Occipital lobe (tissue), 3 donors: ENCODE results near the gene RMDN3. TPM values are rescaled to one million over a fixed set of nuclear protein-coding genes. Genes with fewer than 3 reads are reported as not detected.

ENCODE experiments used
- DNase-seq: peaks from one replicate; lab custom pipeline; 2025; lab: John Stamatoyannopoulos, UW
- small RNA-seq: library from RNA; depleted of rRNA; stranded (forward); fragments of <200 nt; gene quantifications from one replicate; pipeline ENCODE3, GENCODE V24; 2014
- total RNA-seq: library from RNA; depleted of rRNA; stranded (reverse); fragments of >200 nt; gene quantifications from one replicate; pipeline ENCODE4 v1.2.3, GENCODE V29; 2014

The RMDN3 gene
- total RNA-seq, 1 donor from 2014 or later: 15.0 TPM

DNA sequence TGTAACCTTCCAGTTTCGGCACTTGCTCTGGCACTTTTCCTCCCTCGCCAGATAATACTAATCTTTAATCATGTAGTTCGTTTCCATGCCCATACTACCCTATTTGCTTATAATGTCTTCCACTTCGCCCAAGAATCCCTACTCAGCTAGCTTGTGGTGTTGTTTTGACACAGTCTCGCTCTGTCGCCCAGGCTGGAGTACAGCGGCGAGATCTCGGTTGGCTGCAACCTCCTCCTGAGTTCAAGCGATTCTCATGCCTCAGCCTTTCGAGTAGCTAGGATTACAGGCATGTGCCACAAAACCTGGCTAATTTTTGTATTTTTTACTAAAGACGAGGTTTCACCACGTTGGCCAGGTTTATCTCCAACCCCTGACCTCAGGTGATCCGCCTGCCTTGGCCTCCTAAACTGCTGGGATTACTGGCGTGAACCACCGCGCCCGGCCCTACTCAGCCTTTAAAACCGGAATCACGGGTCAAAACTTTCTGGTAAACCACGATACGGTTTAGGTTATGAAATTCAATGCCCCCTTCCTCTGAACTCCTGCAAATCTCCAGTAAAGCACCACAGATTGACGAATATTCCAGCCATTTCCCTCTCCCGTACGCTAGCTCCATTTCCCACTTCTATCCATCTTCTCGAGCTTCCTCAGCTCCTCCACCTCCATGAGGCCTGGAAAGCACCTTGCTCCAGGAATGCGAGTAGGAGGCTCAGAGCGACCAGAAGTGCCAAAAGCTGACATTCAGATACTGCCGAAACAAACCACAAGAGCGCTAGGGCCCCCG is 61.0 kb downstream of the RMDN3 start:
- no peak for DNase-seq

DNA sequence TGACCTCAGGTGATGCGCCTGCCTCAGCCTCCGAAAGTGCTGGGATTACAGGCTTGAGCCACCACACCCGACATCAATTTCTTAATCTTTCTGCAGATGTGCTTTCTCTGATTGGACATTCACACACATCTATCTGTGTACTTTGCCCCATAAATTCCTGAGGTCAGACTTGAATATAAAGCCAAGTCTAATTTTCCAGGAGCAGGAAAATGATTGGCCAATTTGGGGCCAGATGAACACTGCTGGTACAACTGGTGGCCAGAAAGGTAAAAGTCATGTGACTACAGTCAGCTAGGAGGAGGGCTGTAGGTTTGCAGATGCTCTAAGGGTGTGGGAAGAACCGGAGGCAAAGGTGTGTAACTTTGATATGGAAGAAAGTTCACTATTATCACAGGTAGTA is 63.3 kb downstream of the RMDN3 start:
- DNase-seq: no peak

DNA sequence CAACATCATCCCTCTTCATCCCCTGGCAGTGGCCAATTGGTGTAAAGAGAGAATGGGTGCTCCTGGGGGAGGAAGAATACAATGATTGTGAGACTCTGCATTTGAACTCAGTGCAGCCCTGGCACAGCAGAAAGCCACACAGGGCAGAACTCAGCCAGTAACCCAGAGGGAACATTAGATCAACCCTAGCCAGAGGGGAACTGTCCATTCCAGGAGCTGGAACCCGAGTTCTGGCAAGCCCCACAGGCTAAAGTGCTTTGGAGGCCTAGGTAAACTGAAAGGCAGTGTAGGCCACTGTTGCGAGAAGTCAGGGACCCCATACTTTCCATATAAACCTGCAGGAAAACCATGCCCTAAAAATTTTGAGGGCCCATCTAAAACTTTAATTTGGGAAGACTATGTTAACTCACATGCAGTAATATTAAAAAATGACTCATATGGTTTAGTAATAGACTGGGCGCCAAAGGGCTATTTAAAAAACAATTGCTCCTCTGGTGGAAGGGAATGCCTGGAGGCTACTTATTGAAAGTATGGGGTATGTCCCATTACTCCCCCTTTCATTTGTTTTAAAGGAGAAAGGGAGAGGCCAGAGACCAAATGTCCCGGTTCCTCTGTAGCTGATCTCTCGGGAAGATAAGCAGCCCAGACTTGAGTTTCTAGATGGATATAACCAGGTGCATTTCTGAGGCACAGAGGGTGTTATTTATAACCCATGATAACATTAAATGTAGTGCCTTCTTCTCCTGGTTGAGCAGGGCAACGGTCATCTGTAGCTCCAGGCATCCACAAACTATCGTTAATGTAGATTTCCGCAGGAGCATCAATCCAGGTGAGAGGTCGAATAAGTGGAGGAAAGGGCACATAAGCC is 65.9 kb downstream of the RMDN3 start:
- no peak for DNase-seq

Small RNAs within 50 kb of the gene (small RNA-seq; reads per million reads assigned to genes)
- not detected for gene SUMO2P15

Other genes starting within 250 kb of the RMDN3 start
- 25.9 TPM for gene CCDC32, start 190.2 kb downstream of the RMDN3 start, total RNA-seq
- gene RPUSD2, start 186.0 kb downstream of the RMDN3 start, total RNA-seq: 14.2 TPM
- gene KNL1, start 161.0 kb downstream of the RMDN3 start, total RNA-seq: 4.7 TPM
- gene RAD51, start 60.1 kb downstream of the RMDN3 start, total RNA-seq: 0.47 TPM
- gene GCHFR, start 8.8 kb upstream of the RMDN3 start, total RNA-seq: 1.9 TPM
- gene C15orf62, start 14.7 kb upstream of the RMDN3 start, total RNA-seq: not detected
- 21.8 TPM for gene ZFYVE19, start 51.8 kb upstream of the RMDN3 start, total RNA-seq
- 12.8 TPM for gene DNAJC17, start 52.2 kb upstream of the RMDN3 start, total RNA-seq
- not detected for gene PPP1R14D, start 73.5 kb upstream of the RMDN3 start, total RNA-seq
- gene SPINT1, start 88.8 kb upstream of the RMDN3 start, total RNA-seq: 5.1 TPM
- 10.8 TPM for gene RHOV, start 119.0 kb upstream of the RMDN3 start, total RNA-seq
- 27.5 TPM for gene VPS18, start 139.2 kb upstream of the RMDN3 start, total RNA-seq
- gene DLL4, start 174.1 kb upstream of the RMDN3 start, total RNA-seq: 4.8 TPM
- gene CHAC1, start 198.2 kb upstream of the RMDN3 start, total RNA-seq: 4.2 TPM